ENCODE data around the gene ACAA2. TPM values are rescaled to one million over a fixed set of nuclear protein-coding genes. Genes with fewer than 3 reads are reported as not detected.

ACAA2 gene
- total and polyA plus RNA-seq, 4 donors: 55.6 to 1,315 (median 646) TPM

- TF ChIP-seq REST (IDR thresholded peaks at IDR 0.05): no peak
- no peak for TF ChIP-seq YY1 (IDR thresholded peaks at IDR 0.05)
- no peak for TF ChIP-seq HNF4A (conservative IDR thresholded peaks at IDR 0.05)
- no peak for TF ChIP-seq FOXA2 (IDR thresholded peaks at IDR 0.05)
These were observed 29.3 kb upstream of the ACAA2 start (continued) for GRCh38 chr18:49842656-49843055.

GRCh38 chr18:49841236-49842217 lies 28.2 kb upstream of the ACAA2 start:
- no peak overlapping the region for H3K9ac ChIP-seq (ENCODE audit: low read depth in 1 of 2, low read length in 2 of 2)
- H3K4me1 ChIP-seq (ENCODE audit: control insufficient read depth in 4 of 4, insufficient read depth in 4 of 4, low read length in 3 of 4): peaks cover 4 to 46% (median 27%) of the 10 kb centered on the region in 4 donors
- TF ChIP-seq ATF3 (IDR thresholded peaks at IDR 0.05) (no peak), RAD21 (IDR thresholded peaks at IDR 0.05) (no peak), MAX (IDR thresholded peaks at IDR 0.05) (no peak), HNF4G (IDR thresholded peaks at IDR 0.05) (no peak), JUND (IDR thresholded peaks at IDR 0.05) (no peak), REST (IDR thresholded peaks at IDR 0.05) (no peak), HNF4A (conservative IDR thresholded peaks at IDR 0.05) (no peak), ZBTB33 (IDR thresholded peaks at IDR 0.05) (no peak), CTCF (IDR thresholded peaks at IDR 0.05; ENCODE audit: low read depth, low read length, missing input control) (no peak), GABPA (IDR thresholded peaks at IDR 0.05 in 1 of 2, conservative IDR thresholded peaks at IDR 0.05 in 1 of 2) (no peak), YY1 (IDR thresholded peaks at IDR 0.05) (no peak), FOXA1 (IDR thresholded peaks at IDR 0.05) (no peak), SP1 (IDR thresholded peaks at IDR 0.05) (no peak), FOXA2 (IDR thresholded peaks at IDR 0.05) (no peak), RXRA (IDR thresholded peaks at IDR 0.05) (no peak)
- WGBS: 94% methylated on average over 12 of the region's 12 CpGs
- H3K4me3 ChIP-seq (ENCODE audit: low read depth in 1 of 3, low read length in 3 of 3): no peak overlapping the region
- peaks cover 0 to 1% (median 0%) of the 10 kb centered on the region in 4 donors for H3K36me3 ChIP-seq (ENCODE audit: control insufficient read depth in 4 of 4, insufficient read depth in 3 of 4, low read depth in 1 of 4, low read length in 3 of 4)
- no peak for DNase-seq (ENCODE audit: low spot score)
- no peaks in the 10 kb centered on the region for H3K9me3 ChIP-seq (ENCODE audit: control insufficient read depth in 4 of 4, low read length in 3 of 4)
- H3K27ac ChIP-seq (ENCODE audit: low read depth in 1 of 2, low read length in 2 of 2): no peak overlapping the region
- no peaks in the 10 kb centered on the region for H3K27me3 ChIP-seq (ENCODE audit: control insufficient read depth in 4 of 4, insufficient read depth in 4 of 4, low read length in 3 of 4)
